ENCODE measurements around the gene PTMA.
"Not testable (repeated sequence)": the region's sequence is repeated elsewhere in the genome, so short reads cannot be mapped to it uniquely, and the experiment has no call there.

Gene PTMA

GRCh38 chr2:231725476-231725875 is 17.2 kb downstream of the PTMA start:
- no peak for DNase-seq
- intact Hi-C loops (cut with DNase I), result no loop called here

- intact Hi-C loops (cut with DNase I), result no loop called here
- no peak for DNase-seq
These were observed 18.0 kb downstream of the PTMA start for GRCh38 chr2:231726276-231726675.

- DNase-seq, result no peak
- intact Hi-C loops (cut with DNase I), result no loop called here
These were observed 19.3 kb downstream of the PTMA start for GRCh38 chr2:231727621-231728020.

- intact Hi-C loops (cut with DNase I), result no loop called here
- no peak for DNase-seq
These were observed 24.3 kb downstream of the PTMA start for GRCh38 chr2:231732604-231733003.

GRCh38 chr2:231737761-231738160 is 29.4 kb downstream of the PTMA start:
- intact Hi-C loops (cut with DNase I), result no loop called here
- DNase-seq, result no peak

GRCh38 chr2:231743376-231744116 is 35.2 kb downstream of the PTMA start:
- no peak for DNase-seq
- intact Hi-C loops (cut with DNase I), result no loop called here

- intact Hi-C loops (cut with DNase I), result no loop called here
- DNase-seq, result no peak
These were observed 37.1 kb downstream of the PTMA start for GRCh38 chr2:231745303-231746038.

- DNase-seq; intact Hi-C loops (cut with DNase I): not testable (repeated sequence)
These were observed 40.0 kb downstream of the PTMA start for GRCh38 chr2:231748153-231748896.

GRCh38 chr2:231749016-231749415 is 40.7 kb downstream of the PTMA start:
- DNase-seq; intact Hi-C loops (cut with DNase I): not testable (repeated sequence)

GRCh38 chr2:231751042-231751815 is 42.9 kb downstream of the PTMA start:
- no peak for DNase-seq
- intact Hi-C loops (cut with DNase I), result no loop called here

- no peak for DNase-seq
- intact Hi-C loops (cut with DNase I), result no loop called here
These were observed 43.7 kb downstream of the PTMA start for GRCh38 chr2:231752061-231752460.

- intact Hi-C loops (cut with DNase I), result no loop called here
- DNase-seq, result no peak
These were observed 53.4 kb downstream of the PTMA start for GRCh38 chr2:231761735-231762134.
